Ishikawa (cell line): ENCODE data around the gene C2orf69.

ENCODE experiments used
- CREB1 ChIP-seq: IDR thresholded peaks from 2 replicates; pipeline ENCODE4 v1.6.1; 2012; ENCODE audit warnings: low read depth
- TF ChIP-seq, protein P1 (sequence below): IDR thresholded peaks from 2 replicates; pipeline ENCODE4 v1.6.1; 2012; ENCODE audit warnings: low read depth, mild to moderate bottlenecking

DNA sequence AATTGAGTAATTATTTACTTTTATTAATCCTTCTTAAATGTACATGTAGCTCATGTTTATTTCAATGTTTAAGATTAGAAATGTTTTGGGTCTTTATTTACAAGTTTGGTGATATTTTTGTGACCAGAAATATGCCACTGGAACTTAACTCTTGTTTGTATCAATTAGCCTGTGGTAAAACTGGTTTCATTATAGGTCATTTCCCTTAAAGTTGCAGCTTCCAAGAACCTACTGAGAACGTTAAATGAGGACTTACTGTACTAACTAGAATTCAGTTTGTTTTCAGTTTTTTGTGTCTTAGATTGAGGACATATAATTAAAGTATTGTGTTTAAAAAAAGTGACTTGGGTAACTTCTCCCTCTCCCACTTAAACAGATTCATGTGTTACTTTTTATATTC is 39.9 kb downstream of the C2orf69 start:
- TF ChIP-seq, protein P1, sequence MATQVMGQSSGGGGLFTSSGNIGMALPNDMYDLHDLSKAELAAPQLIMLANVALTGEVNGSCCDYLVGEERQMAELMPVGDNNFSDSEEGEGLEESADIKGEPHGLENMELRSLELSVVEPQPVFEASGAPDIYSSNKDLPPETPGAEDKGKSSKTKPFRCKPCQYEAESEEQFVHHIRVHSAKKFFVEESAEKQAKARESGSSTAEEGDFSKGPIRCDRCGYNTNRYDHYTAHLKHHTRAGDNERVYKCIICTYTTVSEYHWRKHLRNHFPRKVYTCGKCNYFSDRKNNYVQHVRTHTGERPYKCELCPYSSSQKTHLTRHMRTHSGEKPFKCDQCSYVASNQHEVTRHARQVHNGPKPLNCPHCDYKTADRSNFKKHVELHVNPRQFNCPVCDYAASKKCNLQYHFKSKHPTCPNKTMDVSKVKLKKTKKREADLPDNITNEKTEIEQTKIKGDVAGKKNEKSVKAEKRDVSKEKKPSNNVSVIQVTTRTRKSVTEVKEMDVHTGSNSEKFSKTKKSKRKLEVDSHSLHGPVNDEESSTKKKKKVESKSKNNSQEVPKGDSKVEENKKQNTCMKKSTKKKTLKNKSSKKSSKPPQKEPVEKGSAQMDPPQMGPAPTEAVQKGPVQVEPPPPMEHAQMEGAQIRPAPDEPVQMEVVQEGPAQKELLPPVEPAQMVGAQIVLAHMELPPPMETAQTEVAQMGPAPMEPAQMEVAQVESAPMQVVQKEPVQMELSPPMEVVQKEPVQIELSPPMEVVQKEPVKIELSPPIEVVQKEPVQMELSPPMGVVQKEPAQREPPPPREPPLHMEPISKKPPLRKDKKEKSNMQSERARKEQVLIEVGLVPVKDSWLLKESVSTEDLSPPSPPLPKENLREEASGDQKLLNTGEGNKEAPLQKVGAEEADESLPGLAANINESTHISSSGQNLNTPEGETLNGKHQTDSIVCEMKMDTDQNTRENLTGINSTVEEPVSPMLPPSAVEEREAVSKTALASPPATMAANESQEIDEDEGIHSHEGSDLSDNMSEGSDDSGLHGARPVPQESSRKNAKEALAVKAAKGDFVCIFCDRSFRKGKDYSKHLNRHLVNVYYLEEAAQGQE: no peak
- no peak for TF ChIP-seq CREB1
